Upper lobe of left lung (tissue), 6 donors: ENCODE data around the gene PCYOX1L. TPM values are rescaled to one million over a fixed set of nuclear protein-coding genes. Genes with fewer than 3 reads are reported as not detected.

Experiments
- ATAC-seq, 2 donors: fragments of 200-7000 bp; cut with Tn5 transposase; one replicate each; pipeline ENCODE4 v1.9.1; 2022; ENCODE audit warnings: mild to moderate bottlenecking in 2 of 2, moderate library complexity in 2 of 2; ENCODE audit not compliant: low FRiP score in 2 of 2
- DNase-seq, 2 donors: peaks; one replicate each; pipeline ENCODE4 v3.0.0-alpha.2; 2019 to 2020
- H3K27ac ChIP-seq, 4 donors: fragments of 200-600 bp; sonication (generic); one replicate each; pipeline ENCODE4 v1.5.1; 2016 to 2019
- H3K27me3 ChIP-seq, 4 donors: fragments of 200-600 bp; sonication (generic); one replicate each; pipeline ENCODE4 v1.5.1; 2017 to 2019
- H3K36me3 ChIP-seq, 4 donors: fragments of 200-600 bp; sonication (generic); one replicate each; pipeline ENCODE4 v1.5.1; 2016 to 2019
- H3K4me1 ChIP-seq, 4 donors: fragments of 200-600 bp; sonication (generic); one replicate each; pipeline ENCODE4 v1.5.1; 2018 to 2019
- H3K4me3 ChIP-seq, 4 donors: fragments of 200-600 bp; sonication (generic); one replicate each; pipeline ENCODE4 v1.5.1; 2017 to 2019; ENCODE audit warnings: mild to moderate bottlenecking in 2 of 4, moderate library complexity in 1 of 4
- H3K9me3 ChIP-seq, 4 donors: fragments of 200-600 bp; sonication (generic); one replicate each; pipeline ENCODE4 v1.5.1; 2018 to 2019
- CTCF ChIP-seq, 6 experiments: fragments of 450-650 bp in 4 of 6; fragments of 200-600 bp in 2 of 6; sonication (generic) in 2 of 6; IDR thresholded peaks; one replicate each; pipeline ENCODE4 v1.5.1; 2016 to 2019; ENCODE audit warnings: antibody characterized with exemption in 6 of 6
- EP300 ChIP-seq, 4 donors: sonication (generic); formaldehyde crosslinking; IDR thresholded peaks; one replicate each; pipeline ENCODE4 v1.5.1; 2017; ENCODE audit warnings: antibody characterized with exemption in 4 of 4, control low read depth in 2 of 4
- POLR2A ChIP-seq, 4 donors: fragments of 450-650 bp; IDR thresholded peaks; one replicate each; pipeline ENCODE4 v1.5.1; 2016 to 2017; ENCODE audit warnings: antibody characterized with exemption in 4 of 4, mild to moderate bottlenecking in 2 of 4
- POLR2AphosphoS5 ChIP-seq, 2 donors: sonication (generic); formaldehyde crosslinking; IDR thresholded peaks; one replicate each; pipeline ENCODE4 v1.5.1; 2017; ENCODE audit warnings: antibody characterized with exemption in 2 of 2
- WGBS, 2 donors: methylation state at CpG; one replicate each; pipeline ENCODE4 v1.1.5; 2017 to 2018; 5-methylcytosine and 5-hydroxymethylcytosine counted together
- total RNA-seq, 6 donors: library from RNA; depleted of rRNA in 4 of 6; stranded (reverse); fragments of >200 nt in 4 of 6; gene quantifications; one replicate each; pipeline versions ENCODE4 v1.1.0 to v1.2.1, GENCODE V29; 2016 to 2021
- donor health status: DM: no; HTN: no; CAD: no; lungs with moderate emphysema.
- donor health status: DM: no; HTN: yes; CAD: no; lungs with severe emphysema.

The PCYOX1L gene
- total RNA-seq, 6 donors from 2014 or later, result 3.2 to 10.1 (median 5.0) TPM

DNA sequence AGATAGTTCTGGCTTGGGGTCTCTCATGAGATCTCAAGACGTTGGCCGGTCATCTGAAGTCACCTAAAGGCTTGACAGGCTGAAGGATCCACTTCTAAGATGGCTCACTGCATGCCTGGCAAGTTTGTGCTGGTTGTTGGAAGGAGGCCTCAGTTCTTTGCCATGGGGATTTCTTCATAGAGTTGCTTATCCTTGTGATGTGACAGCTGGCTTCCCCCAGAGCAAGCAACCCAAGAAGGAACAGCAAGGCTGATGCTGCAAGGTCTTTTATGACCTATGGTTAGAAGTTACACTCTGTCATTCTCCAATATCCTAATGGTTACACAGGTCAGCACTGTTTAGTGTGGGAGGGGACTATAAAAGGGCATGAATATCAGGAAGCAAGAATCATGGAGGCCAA is 33.2 kb upstream of the PCYOX1L start:
- no peak for ATAC-seq
- H3K4me1 ChIP-seq, result peaks cover 15 to 24% (median 22%) of the 10 kb centered on the region in 4 donors
- H3K27ac ChIP-seq, result peak overlapping the region in 2 of 4 donors; percentile 51 to 74
- H3K36me3 ChIP-seq, result peaks cover 0 to 13% (median 2%) of the 10 kb centered on the region in 4 donors
- H3K27me3 ChIP-seq, result no peaks in the 10 kb centered on the region
- TF ChIP-seq POLR2AphosphoS5 (IDR thresholded peaks at IDR 0.05), result no peak
- no peak for TF ChIP-seq EP300 (IDR thresholded peaks at IDR 0.05)
- TF ChIP-seq CTCF (IDR thresholded peaks at IDR 0.05), result no peak
- DNase-seq, result no peak
- WGBS, 2 donors, result 77 to 93% methylated on average over 2 of the region's 2 CpGs
- no peaks in the 10 kb centered on the region for H3K9me3 ChIP-seq
- H3K4me3 ChIP-seq, result no peak overlapping the region

GRCh38 chr5:149325166-149325735 is 32.6 kb upstream of the PCYOX1L start:
- no peaks in the 10 kb centered on the region for H3K9me3 ChIP-seq
- DNase-seq (no peak), ATAC-seq (no peak)
- peak overlapping the region in 2 of 4 donors; percentile 51 to 74 for H3K27ac ChIP-seq
- no peak overlapping the region for H3K4me3 ChIP-seq
- peaks cover 0 to 18% (median 2%) of the 10 kb centered on the region in 4 donors for H3K36me3 ChIP-seq
- TF ChIP-seq EP300 (IDR thresholded peaks at IDR 0.05) (no peak), CTCF (IDR thresholded peaks at IDR 0.05) (no peak)
- H3K4me1 ChIP-seq, result peaks cover 15 to 22% (median 19%) of the 10 kb centered on the region in 4 donors
- no peaks in the 10 kb centered on the region for H3K27me3 ChIP-seq

GRCh38 chr5:149325894-149326293 is 32.0 kb upstream of the PCYOX1L start:
- 76 to 89% methylated on average over 5 of the region's 5 CpGs for WGBS, 2 donors
- peaks cover 8 to 15% (median 13%) of the 10 kb centered on the region in 4 donors for H3K4me1 ChIP-seq
- DNase-seq, result no peak
- peaks cover 0 to 22% (median 2%) of the 10 kb centered on the region in 4 donors for H3K36me3 ChIP-seq
- no peaks in the 10 kb centered on the region for H3K27me3 ChIP-seq
- no peak overlapping the region for H3K27ac ChIP-seq
- no peak for ATAC-seq
- TF ChIP-seq CTCF (IDR thresholded peaks at IDR 0.05) (no peak), POLR2A (IDR thresholded peaks at IDR 0.05) (no peak), POLR2AphosphoS5 (IDR thresholded peaks at IDR 0.05) (no peak), EP300 (IDR thresholded peaks at IDR 0.05) (no peak)
- H3K4me3 ChIP-seq, result no peak overlapping the region
- H3K9me3 ChIP-seq, result no peaks in the 10 kb centered on the region

- Histone ChIP-seq H3K4me1 (peaks cover 5 to 11% (median 10%) of the 10 kb centered on the region in 4 donors), H3K9me3 (no peaks in the 10 kb centered on the region), H3K4me3 (no peak overlapping the region), H3K27ac (no peak overlapping the region), H3K27me3 (no peaks in the 10 kb centered on the region), H3K36me3 (peaks cover 0 to 26% (median 2%) of the 10 kb centered on the region in 4 donors)
- TF ChIP-seq POLR2AphosphoS5 (IDR thresholded peaks at IDR 0.05) (no peak), EP300 (IDR thresholded peaks at IDR 0.05) (no peak), CTCF (IDR thresholded peaks at IDR 0.05) (no peak), POLR2A (IDR thresholded peaks at IDR 0.05) (no peak)
- WGBS, 2 donors, result 77 to 83% methylated on average over 3 of the region's 3 CpGs
- ATAC-seq (no peak), DNase-seq (no peak)
Observed at GRCh38 chr5:149326611-149327010, 31.2 kb upstream of the PCYOX1L start.

DNA sequence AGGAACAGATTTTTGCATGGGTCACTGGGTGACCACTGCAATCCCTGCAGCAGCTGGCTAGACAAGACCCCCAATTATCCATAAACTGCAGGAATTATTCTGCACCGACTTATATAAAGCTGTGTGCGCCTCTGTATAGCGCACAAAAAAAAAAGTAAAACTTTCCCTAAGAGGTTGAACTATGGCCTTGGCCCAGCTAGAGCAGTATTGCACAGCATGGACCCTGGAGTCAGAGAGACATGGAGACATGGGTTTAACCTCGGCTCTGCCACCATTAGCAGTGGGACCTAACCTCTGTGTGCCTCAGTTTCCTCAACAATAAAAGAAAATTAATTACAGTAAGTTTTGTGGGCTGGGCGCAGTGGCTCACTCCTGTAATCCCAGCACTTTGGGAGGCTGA is 29.7 kb upstream of the PCYOX1L start:
- Histone ChIP-seq H3K27me3 (no peaks in the 10 kb centered on the region), H3K9me3 (no peaks in the 10 kb centered on the region), H3K27ac (no peak overlapping the region), H3K4me1 (peaks cover 0 to under 1% (median 0%) of the 10 kb centered on the region in 4 donors), H3K4me3 (no peak overlapping the region), H3K36me3 (peaks cover 0 to 32% (median 9%) of the 10 kb centered on the region in 4 donors)
- ATAC-seq (no peak), DNase-seq (no peak)
- TF ChIP-seq CTCF (IDR thresholded peaks at IDR 0.05) (no peak), POLR2AphosphoS5 (IDR thresholded peaks at IDR 0.05) (no peak), POLR2A (IDR thresholded peaks at IDR 0.05) (no peak), EP300 (IDR thresholded peaks at IDR 0.05) (no peak)
- WGBS, 2 donors, result 93 to 94% methylated on average over 5 of the region's 5 CpGs
